T47D (cell line): ENCODE measurements around the gene ARID1B.

Experiments used
- DNase-seq, 2 experiments: peaks; one replicate each; pipeline versions ENCODE4 v3.0.0 to v3.0.0-alpha.2; 2011 to 2012; ENCODE audit warnings: low read depth in 1 of 2, low spot score in 1 of 2
- JUND ChIP-seq: IDR thresholded peaks from 2 replicates; pipeline ENCODE4 v1.6.1; 2012; ENCODE audit warnings: low read depth
- in situ Hi-C: cut with HindIII; loops from 2 replicates; pipeline ENCODE4 v1.10.0; 2016; ENCODE audit warnings: low sequenced_read_pairs, low pct_unique_long_range_greater_than_20kb

ARID1B gene

DNA sequence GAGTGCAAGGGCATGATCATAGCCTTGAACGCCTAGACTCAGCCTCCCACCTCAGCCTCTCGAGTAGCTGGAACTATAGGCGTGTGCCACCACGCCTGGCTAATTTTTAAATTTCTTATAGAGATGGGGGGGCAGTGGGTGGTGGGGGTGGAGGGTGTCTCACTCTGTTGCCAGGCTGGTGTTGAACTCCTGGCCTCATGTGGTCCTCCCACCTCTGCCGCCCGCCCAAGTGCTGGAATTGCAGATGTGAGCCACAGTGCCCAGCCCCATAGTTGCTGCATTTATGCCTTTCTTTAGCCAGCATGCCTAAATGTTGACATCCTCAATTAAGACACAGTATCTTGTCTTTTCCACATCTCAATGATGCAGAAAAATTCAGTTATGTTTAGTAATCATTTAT lies 171.1 kb downstream of the ARID1B start:
- in situ Hi-C loops = no loop called here
- no peak for DNase-seq

DNA sequence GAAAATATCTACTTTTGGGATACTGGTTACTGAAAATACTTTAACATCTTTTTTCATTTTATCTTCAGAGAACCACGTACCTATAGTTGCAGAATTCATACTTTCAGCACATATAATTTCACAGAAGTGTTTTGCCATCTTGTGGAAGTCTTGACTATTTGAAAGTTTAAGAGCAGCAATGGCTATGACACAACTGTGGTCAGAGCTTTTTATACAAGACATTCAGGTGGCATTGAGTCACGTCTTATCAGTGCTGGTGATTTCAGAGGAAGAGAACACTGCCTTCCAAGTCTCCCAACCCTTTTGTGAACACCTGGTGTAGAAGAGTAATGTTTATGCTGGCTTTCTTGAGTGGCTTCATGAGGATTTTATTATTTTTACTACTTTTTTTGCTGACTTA lies 171.6 kb downstream of the ARID1B start:
- peak in 1 of 2 experiments; percentile 8 for DNase-seq
- no peak for TF ChIP-seq JUND
- in situ Hi-C loops = no loop called here

More for the DNA sequence above, 171.1 kb downstream of the ARID1B start:
- TF ChIP-seq JUND = no peak

- DNase-seq = peak; percentile 31 to 59
- 0 out of 2 replicates have a peak, but pooled peaks have one; percentile 26 for TF ChIP-seq JUND
- in situ Hi-C loops = no loop called here
These were observed 172.2 kb downstream of the ARID1B start for GRCh38 chr6:156949376-156949775.

GRCh38 chr6:156950084-156950483 lies 172.9 kb downstream of the ARID1B start:
- in situ Hi-C loops = no loop called here
- no peak for DNase-seq
- TF ChIP-seq JUND = no peak

- in situ Hi-C loops = no loop called here
- no peak for DNase-seq
- TF ChIP-seq JUND = no peak
These were observed 173.4 kb downstream of the ARID1B start for GRCh38 chr6:156950531-156950930.

GRCh38 chr6:156952401-156952800 lies 175.2 kb downstream of the ARID1B start:
- no peak for DNase-seq
- in situ Hi-C loops = no loop called here
- no peak for TF ChIP-seq JUND

GRCh38 chr6:156953127-156953478 lies 175.9 kb downstream of the ARID1B start:
- no peak for DNase-seq
- no peak for TF ChIP-seq JUND
- in situ Hi-C loops = no loop called here

DNA sequence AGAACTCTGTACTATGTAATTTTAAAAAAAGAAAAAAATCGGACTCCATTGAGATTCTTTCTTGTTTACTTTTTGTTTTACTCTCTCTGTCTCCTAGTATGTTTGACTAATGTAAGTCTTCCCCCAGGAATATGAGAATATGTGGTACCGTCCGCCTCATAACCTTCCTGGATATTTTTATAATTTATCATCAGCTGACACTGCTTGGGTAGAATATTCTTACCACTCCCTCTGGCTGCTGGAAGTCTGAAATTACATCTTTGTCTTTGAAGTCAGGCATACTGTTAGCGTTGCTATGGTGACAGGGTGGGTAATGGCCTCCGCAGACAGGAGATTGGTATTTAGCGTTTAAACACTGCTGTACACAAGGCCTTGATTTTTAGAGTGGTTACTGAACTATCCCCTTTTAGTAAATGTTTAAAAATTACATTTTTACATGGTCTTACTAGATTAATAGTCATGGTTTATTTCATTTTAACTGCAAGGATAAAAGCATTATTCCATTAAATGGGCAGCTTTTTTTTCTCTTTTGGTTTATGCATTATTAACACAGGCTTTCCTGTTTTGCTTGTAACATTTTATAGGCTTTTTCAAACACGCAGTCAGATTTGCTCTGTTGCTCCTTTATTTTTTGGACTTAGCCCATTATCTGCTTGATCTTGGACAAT lies 176.4 kb downstream of the ARID1B start:
- no peak for TF ChIP-seq JUND
- in situ Hi-C loops = no loop called here
- no peak for DNase-seq

GRCh38 chr6:156954191-156954590 lies 177.0 kb downstream of the ARID1B start:
- DNase-seq = no peak
- no peak for TF ChIP-seq JUND
- in situ Hi-C loops = no loop called here

GRCh38 chr6:156954816-156955215 lies 177.6 kb downstream of the ARID1B start:
- no peak for DNase-seq
- in situ Hi-C loops = no loop called here
- TF ChIP-seq JUND = no peak

GRCh38 chr6:156955494-156956183 lies 178.5 kb downstream of the ARID1B start:
- DNase-seq = no peak
- TF ChIP-seq JUND = no peak
- in situ Hi-C loops = no loop called here

GRCh38 chr6:156956286-156956685 lies 179.1 kb downstream of the ARID1B start:
- TF ChIP-seq JUND = no peak
- in situ Hi-C loops = no loop called here

DNA sequence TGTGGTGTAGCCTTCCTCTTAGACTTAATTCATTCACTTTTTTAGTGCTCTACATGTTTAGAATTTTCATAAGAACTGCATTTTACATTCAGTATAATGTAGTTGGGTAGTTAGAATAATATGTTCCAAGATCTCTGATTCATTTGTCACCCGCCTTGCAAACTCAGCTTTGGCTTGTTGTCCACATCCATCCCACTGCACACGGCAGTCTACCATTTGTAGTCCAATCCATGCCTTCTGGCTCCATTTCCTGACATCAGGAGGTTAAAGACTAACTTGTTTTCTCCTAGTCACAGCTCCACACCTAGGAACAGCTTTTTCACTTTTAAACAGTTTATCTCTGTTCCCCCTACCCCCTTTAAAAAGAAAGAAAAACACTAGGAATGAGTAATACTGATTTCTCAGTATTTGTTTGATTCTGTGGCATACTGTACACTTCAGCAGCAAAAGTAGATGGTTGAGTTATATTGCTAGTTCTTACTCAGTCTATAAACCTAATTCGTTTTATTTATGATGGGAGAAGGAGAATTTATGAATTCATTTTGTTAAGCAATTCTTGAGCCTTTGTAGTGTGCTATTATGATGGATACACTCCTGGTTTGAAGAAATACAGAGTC lies 180.9 kb downstream of the ARID1B start:
- DNase-seq = no peak
- TF ChIP-seq JUND = no peak
- in situ Hi-C loops = no loop called here

More at GRCh38 chr6:156956286-156956685, 179.1 kb downstream of the ARID1B start:
- no peak for DNase-seq

DNA sequence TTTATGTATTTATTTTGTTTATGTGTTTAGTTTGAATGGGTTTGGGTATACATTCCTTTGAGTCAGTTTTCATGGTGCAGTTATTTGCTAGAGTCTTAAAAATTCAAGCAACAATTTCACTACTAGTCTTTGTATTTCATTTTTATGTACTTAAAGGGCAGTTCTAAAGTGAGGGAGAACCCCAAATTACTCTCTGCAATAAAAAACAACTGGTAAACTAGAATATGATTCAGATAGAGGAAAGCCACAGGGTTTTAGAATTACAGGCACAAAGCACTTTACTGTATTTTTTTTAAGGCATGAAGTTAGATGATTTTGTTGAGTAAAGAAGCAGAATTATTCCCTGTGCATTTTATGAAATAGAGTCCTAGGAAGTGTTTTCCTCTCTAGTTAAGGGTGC lies 183.3 kb downstream of the ARID1B start:
- DNase-seq = no peak
- in situ Hi-C loops = no loop called here
- TF ChIP-seq JUND = no peak
